Measurements from ENCODE around the gene CTDSP2.
A peak's percentile ranks its signal among the peaks of the same experiment; 100 is the strongest.

CTDSP2 gene

DNA sequence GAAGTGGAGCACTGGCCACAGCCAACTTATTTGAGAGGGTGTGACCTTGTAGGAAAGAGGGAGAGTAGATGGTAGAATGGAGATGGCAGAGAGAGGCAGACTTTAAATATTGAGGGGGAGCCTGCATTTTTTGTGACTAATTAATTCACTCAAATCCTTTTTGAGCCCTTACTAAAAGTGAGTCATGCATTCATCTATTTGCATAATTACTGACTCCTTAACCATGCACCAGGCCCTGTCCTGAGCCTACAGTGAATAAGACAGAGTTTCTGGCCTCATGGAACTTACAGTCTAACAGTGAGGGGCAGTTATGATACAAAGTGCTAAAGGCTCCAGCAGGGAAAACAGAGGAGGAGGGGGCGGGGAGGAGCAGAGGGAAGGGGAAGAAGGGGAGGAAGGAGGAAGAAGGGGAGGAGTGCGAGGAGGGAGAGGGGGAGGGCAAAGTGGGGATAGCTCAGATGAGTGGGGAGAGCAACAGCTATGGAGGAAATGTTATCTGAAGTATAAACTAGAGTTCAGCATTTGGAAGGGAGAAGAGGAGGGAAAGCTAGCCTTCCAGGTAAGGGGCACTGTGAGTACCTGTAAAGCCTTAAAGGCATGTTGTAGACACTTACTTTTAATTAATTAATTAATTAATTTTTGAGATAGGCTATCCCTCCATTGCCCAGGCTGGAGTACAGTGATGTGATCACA, 7.5 kb upstream of the CTDSP2 start:
- no peak for TF ChIP-seq RAD21 (IDR thresholded peaks at IDR 0.05; ENCODE audit: low read depth)
- no peak for TF ChIP-seq YY1 (IDR thresholded peaks at IDR 0.05; ENCODE audit: low read depth)
- no peak for TF ChIP-seq FOXM1 (IDR thresholded peaks at IDR 0.05; ENCODE audit: borderline replicate concordance, low read depth)
- TF ChIP-seq, protein P1, sequence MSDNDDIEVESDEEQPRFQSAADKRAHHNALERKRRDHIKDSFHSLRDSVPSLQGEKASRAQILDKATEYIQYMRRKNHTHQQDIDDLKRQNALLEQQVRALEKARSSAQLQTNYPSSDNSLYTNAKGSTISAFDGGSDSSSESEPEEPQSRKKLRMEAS (IDR thresholded peaks at IDR 0.05) = no peak
- no peak for TF ChIP-seq NFIC (IDR thresholded peaks at IDR 0.05)
- TF ChIP-seq TCF12 (IDR thresholded peaks at IDR 0.05; ENCODE audit: low read depth) = no peak
- no peak for TF ChIP-seq CEBPB (IDR thresholded peaks at IDR 0.05)
- no peak for TF ChIP-seq CREB1 (IDR thresholded peaks at IDR 0.05; ENCODE audit: low read depth)
- TF ChIP-seq EGR1 (IDR thresholded peaks at IDR 0.05) = no peak
- TF ChIP-seq TEAD4 (IDR thresholded peaks at IDR 0.05) = no peak
- TF ChIP-seq, protein P2, sequence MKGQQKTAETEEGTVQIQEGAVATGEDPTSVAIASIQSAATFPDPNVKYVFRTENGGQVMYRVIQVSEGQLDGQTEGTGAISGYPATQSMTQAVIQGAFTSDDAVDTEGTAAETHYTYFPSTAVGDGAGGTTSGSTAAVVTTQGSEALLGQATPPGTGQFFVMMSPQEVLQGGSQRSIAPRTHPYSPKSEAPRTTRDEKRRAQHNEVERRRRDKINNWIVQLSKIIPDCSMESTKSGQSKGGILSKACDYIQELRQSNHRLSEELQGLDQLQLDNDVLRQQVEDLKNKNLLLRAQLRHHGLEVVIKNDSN (IDR thresholded peaks at IDR 0.05) = no peak
- no peak for TF ChIP-seq EP300 (IDR thresholded peaks at IDR 0.05; ENCODE audit: borderline replicate concordance)
- no peak for TF ChIP-seq TAF1 (IDR thresholded peaks at IDR 0.05; ENCODE audit: low read depth)
- TF ChIP-seq, protein P3, sequence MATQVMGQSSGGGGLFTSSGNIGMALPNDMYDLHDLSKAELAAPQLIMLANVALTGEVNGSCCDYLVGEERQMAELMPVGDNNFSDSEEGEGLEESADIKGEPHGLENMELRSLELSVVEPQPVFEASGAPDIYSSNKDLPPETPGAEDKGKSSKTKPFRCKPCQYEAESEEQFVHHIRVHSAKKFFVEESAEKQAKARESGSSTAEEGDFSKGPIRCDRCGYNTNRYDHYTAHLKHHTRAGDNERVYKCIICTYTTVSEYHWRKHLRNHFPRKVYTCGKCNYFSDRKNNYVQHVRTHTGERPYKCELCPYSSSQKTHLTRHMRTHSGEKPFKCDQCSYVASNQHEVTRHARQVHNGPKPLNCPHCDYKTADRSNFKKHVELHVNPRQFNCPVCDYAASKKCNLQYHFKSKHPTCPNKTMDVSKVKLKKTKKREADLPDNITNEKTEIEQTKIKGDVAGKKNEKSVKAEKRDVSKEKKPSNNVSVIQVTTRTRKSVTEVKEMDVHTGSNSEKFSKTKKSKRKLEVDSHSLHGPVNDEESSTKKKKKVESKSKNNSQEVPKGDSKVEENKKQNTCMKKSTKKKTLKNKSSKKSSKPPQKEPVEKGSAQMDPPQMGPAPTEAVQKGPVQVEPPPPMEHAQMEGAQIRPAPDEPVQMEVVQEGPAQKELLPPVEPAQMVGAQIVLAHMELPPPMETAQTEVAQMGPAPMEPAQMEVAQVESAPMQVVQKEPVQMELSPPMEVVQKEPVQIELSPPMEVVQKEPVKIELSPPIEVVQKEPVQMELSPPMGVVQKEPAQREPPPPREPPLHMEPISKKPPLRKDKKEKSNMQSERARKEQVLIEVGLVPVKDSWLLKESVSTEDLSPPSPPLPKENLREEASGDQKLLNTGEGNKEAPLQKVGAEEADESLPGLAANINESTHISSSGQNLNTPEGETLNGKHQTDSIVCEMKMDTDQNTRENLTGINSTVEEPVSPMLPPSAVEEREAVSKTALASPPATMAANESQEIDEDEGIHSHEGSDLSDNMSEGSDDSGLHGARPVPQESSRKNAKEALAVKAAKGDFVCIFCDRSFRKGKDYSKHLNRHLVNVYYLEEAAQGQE (IDR thresholded peaks at IDR 0.05; ENCODE audit: low read depth) = no peak
- no peak for TF ChIP-seq ZBTB7A (IDR thresholded peaks at IDR 0.05; ENCODE audit: low read depth)

DNA sequence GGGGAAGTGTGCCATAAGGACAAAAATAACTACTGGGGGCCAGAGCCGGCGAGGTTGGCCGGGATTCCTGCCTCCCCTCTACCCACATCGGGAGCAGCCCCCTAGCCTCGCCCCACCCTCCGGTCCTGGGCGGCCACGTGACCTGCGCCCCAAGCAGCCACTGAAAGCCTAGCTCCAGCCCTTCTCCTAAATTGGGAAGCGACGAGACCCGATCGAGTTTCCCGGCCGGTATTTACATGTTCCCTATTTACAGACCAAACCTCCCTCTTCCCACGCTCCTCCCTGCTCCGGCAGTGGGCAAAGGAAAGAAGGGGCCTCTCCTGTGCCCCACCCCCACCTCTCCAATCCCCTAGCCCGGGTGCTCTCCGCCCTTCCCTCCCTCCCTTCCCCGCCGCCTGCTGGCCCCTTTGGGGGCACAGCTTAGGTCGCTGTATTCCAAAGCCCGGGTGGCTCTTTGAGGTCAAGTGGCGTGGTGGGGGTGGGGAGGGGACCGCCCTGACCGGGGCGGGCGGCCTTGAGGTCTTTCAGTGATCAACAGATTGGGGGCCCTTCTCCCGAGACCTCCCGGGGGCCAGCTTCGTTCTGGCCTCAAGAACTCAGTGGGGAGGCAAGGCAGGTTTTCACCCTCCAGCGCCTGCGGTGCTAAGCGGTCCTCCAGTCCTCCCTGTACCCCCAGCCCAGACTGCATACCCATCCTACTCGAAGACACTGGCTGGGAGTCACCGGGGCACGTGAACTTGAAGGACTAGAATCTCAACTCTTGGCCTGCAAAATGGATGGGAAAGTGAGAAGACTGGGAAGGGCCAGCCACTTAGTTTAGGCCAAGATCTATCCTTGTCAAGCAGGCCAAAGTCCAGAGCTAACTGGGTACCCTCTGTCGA, 6.3 kb upstream of the CTDSP2 start:
- TF ChIP-seq CREB1 (IDR thresholded peaks at IDR 0.05; ENCODE audit: low read depth) (no peak), TAF1 (IDR thresholded peaks at IDR 0.05; ENCODE audit: low read depth) (no peak), ZBTB7A (IDR thresholded peaks at IDR 0.05; ENCODE audit: low read depth) (no peak), RAD21 (IDR thresholded peaks at IDR 0.05; ENCODE audit: low read depth) (no peak)
- TF ChIP-seq, protein P3 (IDR thresholded peaks at IDR 0.05; ENCODE audit: low read depth) = peak; percentile 49
- TF ChIP-seq, protein P2 (IDR thresholded peaks at IDR 0.05) = no peak

DNA sequence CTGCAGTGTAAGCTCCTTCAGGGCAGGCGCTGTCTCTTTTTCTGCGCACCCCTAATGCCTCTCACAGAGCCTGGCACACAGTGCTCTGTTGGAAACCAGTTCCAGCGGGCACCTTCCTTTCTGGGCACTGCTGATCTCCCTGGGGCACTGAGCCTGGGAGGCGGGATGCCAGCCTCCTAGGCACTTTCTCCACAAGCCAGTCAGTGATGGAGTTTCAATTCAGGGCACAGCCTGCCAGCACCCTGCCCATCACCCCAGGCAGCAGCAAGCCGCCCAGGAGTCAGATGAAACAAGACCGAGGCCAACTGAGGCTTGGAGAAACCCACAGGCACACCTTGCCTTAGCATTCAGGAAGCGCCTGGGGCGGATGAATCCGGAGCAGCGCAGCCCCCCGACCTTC, 5.7 kb upstream of the CTDSP2 start:
- TF ChIP-seq FOXM1 (IDR thresholded peaks at IDR 0.05; ENCODE audit: borderline replicate concordance, low read depth) = no peak
- TF ChIP-seq, protein P1 (IDR thresholded peaks at IDR 0.05) = no peak
- TF ChIP-seq ZBTB7A (IDR thresholded peaks at IDR 0.05; ENCODE audit: low read depth) = no peak
- no peak for TF ChIP-seq EP300 (IDR thresholded peaks at IDR 0.05; ENCODE audit: borderline replicate concordance)
- no peak for TF ChIP-seq NFIC (IDR thresholded peaks at IDR 0.05)
- TF ChIP-seq CREB1 (IDR thresholded peaks at IDR 0.05; ENCODE audit: low read depth) = no peak
- no peak for TF ChIP-seq TEAD4 (IDR thresholded peaks at IDR 0.05)
- no peak for TF ChIP-seq RAD21 (IDR thresholded peaks at IDR 0.05; ENCODE audit: low read depth)
- TF ChIP-seq, protein P2 (IDR thresholded peaks at IDR 0.05) = no peak
- TF ChIP-seq CEBPB (IDR thresholded peaks at IDR 0.05) = no peak
- TF ChIP-seq TCF12 (IDR thresholded peaks at IDR 0.05; ENCODE audit: low read depth) = no peak
- TF ChIP-seq TAF1 (IDR thresholded peaks at IDR 0.05; ENCODE audit: low read depth) = no peak
- no peak for TF ChIP-seq EGR1 (IDR thresholded peaks at IDR 0.05)

DNA sequence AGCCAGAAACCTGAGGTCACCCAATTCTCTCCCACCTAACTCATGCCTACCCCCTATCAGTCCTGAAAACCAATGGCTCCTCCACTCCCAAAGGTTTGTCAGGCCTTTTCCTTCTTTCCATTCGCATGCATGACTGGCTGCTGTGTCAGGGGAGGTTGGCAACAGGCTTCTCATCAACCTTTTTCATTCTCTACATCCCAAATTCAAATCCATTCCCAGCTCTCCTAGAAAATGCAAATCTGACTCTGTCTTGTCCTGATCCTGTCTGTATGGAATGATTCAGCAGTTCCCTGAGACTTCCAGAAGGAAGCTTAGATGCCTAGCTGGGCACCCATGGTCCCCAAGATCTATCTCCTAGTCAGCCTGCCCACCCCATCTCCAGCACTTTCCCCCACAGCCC, 5.0 kb upstream of the CTDSP2 start:
- TF ChIP-seq, protein P3 (IDR thresholded peaks at IDR 0.05; ENCODE audit: low read depth) = no peak
- no peak for TF ChIP-seq EGR1 (IDR thresholded peaks at IDR 0.05)
- TF ChIP-seq ZBTB7A (IDR thresholded peaks at IDR 0.05; ENCODE audit: low read depth) = no peak
- TF ChIP-seq CREB1 (IDR thresholded peaks at IDR 0.05; ENCODE audit: low read depth) = no peak
- no peak for TF ChIP-seq TAF1 (IDR thresholded peaks at IDR 0.05; ENCODE audit: low read depth)
- TF ChIP-seq, protein P1 (IDR thresholded peaks at IDR 0.05) = no peak
- TF ChIP-seq TCF12 (IDR thresholded peaks at IDR 0.05; ENCODE audit: low read depth) = no peak
- TF ChIP-seq EP300 (IDR thresholded peaks at IDR 0.05; ENCODE audit: borderline replicate concordance) = no peak
- no peak for TF ChIP-seq YY1 (IDR thresholded peaks at IDR 0.05; ENCODE audit: low read depth)
- no peak for TF ChIP-seq CEBPB (IDR thresholded peaks at IDR 0.05)
- no peak for TF ChIP-seq TEAD4 (IDR thresholded peaks at IDR 0.05)
- TF ChIP-seq FOXM1 (IDR thresholded peaks at IDR 0.05; ENCODE audit: borderline replicate concordance, low read depth) = no peak
- no peak for TF ChIP-seq NFIC (IDR thresholded peaks at IDR 0.05)

Measured in Ishikawa (cell line).